GM12878 (cell line): ENCODE results near the gene MRPL54. TPM values are rescaled to one million over a fixed set of nuclear protein-coding genes. Genes with fewer than 3 reads are reported as not detected.

Experiments
- ATAC-seq: fragments of 200-7000 bp; cut with Tn5 transposase; 3 replicates; pipeline ENCODE4 v1.9.1; 2020; ENCODE audit warnings: mild to moderate bottlenecking, moderate library complexity
- BruUV-seq: library from RNA; stranded (reverse); fragments of 400-500 nt; replicated peaks from 2 replicates; lab custom pipeline; 2021; lab: Mats Ljungman, UMichigan
- CTCF ChIA-PET: fragments of 300-600 bp; sonication (Branson Sonifier 250); formaldehyde crosslinking; extraction: SDS; loops from one replicate; lab custom pipeline; 2021; ENCODE audit warnings: inconsistent platforms; lab: Yijun Ruan, JAX
- POLR2A ChIA-PET: fragments of 350-600 bp; formaldehyde crosslinking; extraction: SDS; loops from one replicate; lab custom pipeline; 2021; ENCODE audit warnings: inconsistent platforms; lab: Charles Lee
- RAD21 ChIA-PET: fragments of 300-600 bp; sonication (Branson Sonifier 250); formaldehyde crosslinking; loops from one replicate; lab custom pipeline; 2023; ENCODE audit warnings: antibody characterized with exemption; ENCODE audit not compliant: unreplicated experiment; lab: Charles Lee
- SMC1A ChIA-PET: fragments of 300-600 bp; sonication (Branson Sonifier 250); formaldehyde crosslinking; loops from one replicate; lab custom pipeline; 2023; ENCODE audit not compliant: unreplicated experiment, uncharacterized antibody; lab: Charles Lee
- DNase-seq: peaks from one replicate; pipeline ENCODE4 v3.0.0-alpha.2; 2011; ENCODE audit warnings: low read depth, low spot score
- FAIRE-seq: peaks from 3 replicates; lab custom pipeline; 2011; peaks lifted over from hg19 to GRCh38; lab: Jason Lieb, UNC
- H2AFZ ChIP-seq: 2 replicates; pipeline ENCODE4 v1.6.0; 2011; ENCODE audit warnings: low read depth, low read length, control low read depth; ENCODE audit not compliant: control insufficient read depth
- H3K27ac ChIP-seq: 2 replicates; pipeline ENCODE4 v1.5.1; 2011; ENCODE audit warnings: control low read depth; ENCODE audit not compliant: control insufficient read depth, insufficient read depth
- H3K27me3 ChIP-seq, 2 experiments: replicated peaks in 1 of 2; 2 replicates each; pipeline versions ENCODE4 v1.6.0 to v1.6.1; 2011; ENCODE audit warnings: low read length in 1 of 2; ENCODE audit not compliant: control insufficient read depth in 2 of 2, insufficient read depth in 2 of 2
- H3K36me3 ChIP-seq, 2 experiments: 2 replicates each; pipeline ENCODE4 v1.5.1; 2011; ENCODE audit warnings: low read length in 1 of 2; ENCODE audit not compliant: control insufficient read depth in 2 of 2, insufficient read depth in 2 of 2
- H3K4me1 ChIP-seq: 2 replicates; pipeline ENCODE4 v1.6.1; 2011; ENCODE audit warnings: mild to moderate bottlenecking, low read length, moderate library complexity, mixed read lengths; ENCODE audit not compliant: control insufficient read depth, insufficient read depth
- H3K4me2 ChIP-seq: 2 replicates; pipeline ENCODE4 v1.6.0; 2011; ENCODE audit warnings: control low read depth; ENCODE audit not compliant: control insufficient read depth, insufficient read depth
- H3K4me3 ChIP-seq: fragments of 200-600 bp; sonication (generic); 2 replicates; pipeline ENCODE4 v1.5.1; 2016
- H3K79me2 ChIP-seq: 2 replicates; pipeline ENCODE4 v1.6.0; 2011; ENCODE audit warnings: low read length; ENCODE audit not compliant: control insufficient read depth, insufficient read depth
- H3K9ac ChIP-seq: 2 replicates; pipeline ENCODE4 v1.8.0; 2011; ENCODE audit warnings: low read length, control low read depth, mixed read lengths; ENCODE audit not compliant: control insufficient read depth, insufficient read depth
- H3K9me3 ChIP-seq: replicated peaks from 3 replicates; pipeline ENCODE4 v1.5.1; 2011; ENCODE audit warnings: mild to moderate bottlenecking, low read length; ENCODE audit not compliant: control insufficient read depth, insufficient read depth
- H4K20me1 ChIP-seq: 2 replicates; pipeline ENCODE4 v1.6.0; 2011; ENCODE audit not compliant: control insufficient read depth, insufficient read depth
- ATF3 ChIP-seq: IDR thresholded peaks from 2 replicates; pipeline ENCODE4 v1.6.1; 2011; ENCODE audit warnings: low read depth, mild to moderate bottlenecking, low read length, moderate library complexity, borderline replicate concordance; ENCODE audit errors: extremely low read depth
- GATAD2B ChIP-seq: fragments of 450-650 bp; conservative IDR thresholded peaks from 2 replicates; pipeline ENCODE4 v1.6.1; 2017; ENCODE audit warnings: low read depth, mild to moderate bottlenecking, moderate library complexity
- HDAC6 ChIP-seq: fragments of 200-600 bp; sonication (generic); IDR thresholded peaks from one replicate; pipeline ENCODE4 v1.8.0; 2017; ENCODE audit warnings: antibody characterized with exemption; ENCODE audit not compliant: unreplicated experiment
- HDGF ChIP-seq: fragments of 450-650 bp; IDR thresholded peaks from 2 replicates; pipeline ENCODE4 v1.6.1; 2016; ENCODE audit warnings: antibody characterized with exemption
- IRF3 ChIP-seq: fragments of 450-650 bp; IDR thresholded peaks from 2 replicates; pipeline ENCODE4 v1.6.1; 2014; ENCODE audit warnings: mild to moderate bottlenecking
- JUNB ChIP-seq: IDR thresholded peaks from 2 replicates; pipeline ENCODE4 v1.6.1; 2016; ENCODE audit warnings: antibody characterized with exemption, mild to moderate bottlenecking
- MEF2B ChIP-seq: fragments of 450-650 bp; IDR thresholded peaks from 2 replicates; pipeline ENCODE4 v1.6.1; 2018; ENCODE audit warnings: mild to moderate bottlenecking, moderate library complexity; ENCODE audit not compliant: partially characterized antibody, poor library complexity, severe bottlenecking
- MLLT1 ChIP-seq: fragments of 450-650 bp; IDR thresholded peaks from 2 replicates; pipeline ENCODE4 v1.6.1; 2016; ENCODE audit warnings: mild to moderate bottlenecking
- NFYB ChIP-seq: IDR thresholded peaks from 2 replicates; pipeline ENCODE4 v1.6.1; 2011; ENCODE audit warnings: low read depth, mild to moderate bottlenecking, low read length, improper control_type of control experiment, moderate library complexity; ENCODE audit not compliant: insufficient read depth
- RELA ChIP-seq: fragments of 450-650 bp; IDR thresholded peaks from 2 replicates; pipeline ENCODE4 v1.8.0; 2014; ENCODE audit warnings: borderline replicate concordance; ENCODE audit not compliant: partially characterized antibody
- RFX5 ChIP-seq: IDR thresholded peaks from 2 replicates; pipeline ENCODE4 v1.6.1; 2011; ENCODE audit warnings: low read depth, low read length, improper control_type of control experiment
- SRF ChIP-seq, 2 experiments: IDR thresholded peaks; 2 replicates each; pipeline ENCODE4 v1.6.1; 2011; ENCODE audit warnings: low read depth in 2 of 2, low read length in 2 of 2, mild to moderate bottlenecking in 1 of 2, moderate library complexity in 1 of 2
- ZBTB40 ChIP-seq: fragments of 450-650 bp; IDR thresholded peaks from 2 replicates; pipeline ENCODE4 v1.6.1; 2016; ENCODE audit warnings: mild to moderate bottlenecking, moderate library complexity, borderline replicate concordance
- ZNF622 ChIP-seq: fragments of 450-650 bp; IDR thresholded peaks from 2 replicates; pipeline ENCODE4 v1.6.1; 2017; ENCODE audit warnings: mild to moderate bottlenecking, inconsistent platforms
- ZSCAN29 ChIP-seq: fragments of 450-650 bp; IDR thresholded peaks from 2 replicates; pipeline ENCODE4 v1.6.1; 2017; ENCODE audit warnings: mild to moderate bottlenecking, moderate library complexity
- WGBS: methylation state at CpG from one replicate; pipeline ENCODE4 v1.1.6; 2016; ENCODE audit warnings: low lambda C conversion rate; ENCODE audit not compliant: insufficient replicate concordance, insufficient coverage; ENCODE audit errors: missing lambda C conversion rate; 5-methylcytosine and 5-hydroxymethylcytosine counted together
- in situ Hi-C: fragments of 300-500 bp; cut with MboI; formaldehyde crosslinking; loops from 9 replicates; pipeline ENCODE4 v1.14.3; 2018; ENCODE audit warnings: mixed read lengths
- intact Hi-C: fragments of 100-400 bp; cut with micrococcal nuclease; formaldehyde crosslinking; loops from one replicate; pipeline ENCODE4 v1.14.2; 2022; ENCODE audit not compliant: unreplicated experiment
- polyA plus RNA-seq, 11 experiments: library from polyadenylated mRNA; depleted of rRNA in 4 of 11; unstranded in 6 of 11; stranded (reverse) in 5 of 11; fragments of >200 nt; fragmentation: Nextera tagmentation in 4 of 11; fragmentation: Illumina TruSeq in 1 of 11; extraction: Ambion mirVana in 4 of 11; extraction: Trizol in 1 of 11; gene quantifications; 1 replicate in 1 of 11; 2 replicates in 10 of 11; pipeline versions ENCODE4 v1.2.1 to v1.2.3, GENCODE V29; 2011 to 2016; ENCODE audit warnings: inconsistent platforms in 2 of 11, missing spikeins in 2 of 11, low read depth in 1 of 11
- total RNA-seq, 4 experiments: library from RNA; depleted of rRNA in 3 of 4; stranded (reverse); fragments of >200 nt in 3 of 4; fragmentation: Illumina TruSeq in 1 of 4; extraction: Trizol in 1 of 4; gene quantifications; 2 replicates each; pipeline versions ENCODE4 v1.2.1 to v1.2.3, GENCODE V29; 2013 to 2021

MRPL54 gene
- total and polyA plus RNA-seq, 10 of the 15 experiments (the other 5 are each of a cell fraction or from before 2014, with no cell fraction given) = 3.1 to 98.7 (median 75.2) TPM

GRCh38 chr19:3722443-3723109, 39.9 kb upstream of the MRPL54 start:
- ChIA-PET POLR2A (no interaction called here), RAD21 (no interaction called here), SMC1A (no interaction called here), CTCF (no interaction called here)
- Histone ChIP-seq H3K27me3 (peaks cover 1 to 3% of the 10 kb centered on the region in 2 experiments; a peak in 1 of 4 replicates), H3K36me3 (no peaks in the 10 kb centered on the region), H4K20me1 (no peaks in the 10 kb centered on the region), H3K9me3 (no peaks in the 10 kb centered on the region), H3K4me2 (no peak overlapping the region), H3K9ac (no peak overlapping the region), H3K4me1 (no peaks in the 10 kb centered on the region), H2AFZ (no peak overlapping the region), H3K79me2 (no peaks in the 10 kb centered on the region), H3K27ac (no peak overlapping the region), H3K4me3 (no peak overlapping the region)
- BruUV-seq = no TSS peak
- ATAC-seq (no peak), DNase-seq (no peak), FAIRE-seq (no peak)
- in situ Hi-C loops = no loop called here
- 12% methylated on average over 22 of the region's 30 CpGs for WGBS
- intact Hi-C loops = no loop called here
- no peak for TF ChIP-seq ATF3
- TF ChIP-seq JUNB = no peak
- TF ChIP-seq ZBTB40 = no peak
- TF ChIP-seq NFYB = no peak
- TF ChIP-seq HDGF = no peak
- TF ChIP-seq RELA = no peak
- TF ChIP-seq HDAC6 = no peak
- no peak for TF ChIP-seq ZNF622
- TF ChIP-seq MLLT1 = no peak
- no peak for TF ChIP-seq ZSCAN29
- TF ChIP-seq RFX5 = no peak
- no peak for TF ChIP-seq MEF2B
- no peak for TF ChIP-seq GATAD2B
- TF ChIP-seq IRF3 = no peak
- TF ChIP-seq SRF (IDR thresholded peaks at IDR 0.05; ENCODE audit: low read depth in 2 of 2, low read length in 2 of 2) = no peak
